GM18868 (cell line): ENCODE results near the gene CTCF.

Experiments used
- ATAC-seq: cut with Tn5 transposase; IDR thresholded peaks from one replicate; pipeline ENCODE4 v1.9.1; 2021; ENCODE audit warnings: mild to moderate bottlenecking, moderate library complexity; ENCODE audit not compliant: unreplicated experiment

CTCF gene

DNA sequence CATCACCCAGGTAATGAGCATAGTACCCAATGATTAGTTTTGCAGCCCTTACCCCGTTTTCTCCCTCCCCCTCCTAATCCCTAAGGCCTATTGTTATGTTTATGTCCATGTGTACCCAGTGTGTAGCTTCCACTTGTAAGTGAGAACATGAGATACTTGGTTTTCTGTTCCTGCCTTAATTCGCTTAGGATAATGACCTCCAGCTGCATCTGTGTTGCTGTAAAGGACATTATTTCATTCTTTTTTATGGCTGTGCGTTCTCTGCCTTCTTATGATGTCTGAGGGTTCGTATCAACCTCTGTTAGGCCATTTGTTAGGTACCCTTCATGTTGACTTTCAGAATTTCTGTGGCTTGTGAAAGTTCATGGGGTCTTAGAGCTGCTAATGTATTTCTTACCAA is 31.0 kb downstream of the CTCF start:
- no peak for ATAC-seq

- no peak for ATAC-seq
These were observed 31.4 kb downstream of the CTCF start for GRCh38 chr16:67593701-67594100.

- no peak for ATAC-seq
These were observed 32.1 kb downstream of the CTCF start for GRCh38 chr16:67594256-67594915.

- no peak for ATAC-seq
These were observed 32.6 kb downstream of the CTCF start for GRCh38 chr16:67594956-67595355.

DNA sequence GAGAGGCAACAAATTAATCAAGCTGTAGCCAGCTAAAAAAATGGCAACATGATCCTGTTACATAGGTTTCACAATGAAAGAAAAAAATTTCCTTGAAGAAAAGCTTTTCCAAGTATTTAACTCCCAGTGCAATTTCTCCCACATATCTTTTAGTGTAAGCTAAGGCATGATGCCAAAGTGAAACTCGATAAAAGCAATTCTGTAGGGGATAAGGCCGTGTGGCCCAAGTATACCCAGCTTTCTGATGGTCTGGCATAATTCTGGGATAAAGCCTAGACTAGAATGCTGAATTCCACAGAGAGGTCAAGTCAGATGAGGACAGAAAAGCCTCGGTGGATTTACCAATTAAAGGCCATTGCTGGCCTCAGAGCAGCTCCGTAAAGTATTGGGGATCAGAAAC is 36.2 kb downstream of the CTCF start:
- no peak for ATAC-seq

DNA sequence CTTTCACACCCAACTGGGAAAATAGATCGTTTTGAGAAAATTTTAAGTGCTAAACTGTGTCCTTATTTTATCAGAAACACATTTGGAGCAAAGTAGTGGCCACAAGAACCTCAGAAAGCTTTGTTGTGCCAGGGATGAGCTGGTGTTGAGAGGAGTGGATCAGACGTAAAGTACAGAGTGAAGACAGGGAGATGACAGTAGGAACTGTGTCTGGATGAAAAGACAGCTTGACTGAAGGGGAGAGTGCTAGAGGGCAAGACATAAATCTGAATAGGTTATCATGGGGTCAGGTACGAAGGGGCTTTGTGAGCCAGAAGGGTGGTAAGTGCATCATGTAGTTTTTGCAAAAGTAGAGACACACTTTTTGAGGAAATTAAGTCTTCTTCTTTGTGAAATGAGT is 43.3 kb downstream of the CTCF start:
- no peak for ATAC-seq

DNA sequence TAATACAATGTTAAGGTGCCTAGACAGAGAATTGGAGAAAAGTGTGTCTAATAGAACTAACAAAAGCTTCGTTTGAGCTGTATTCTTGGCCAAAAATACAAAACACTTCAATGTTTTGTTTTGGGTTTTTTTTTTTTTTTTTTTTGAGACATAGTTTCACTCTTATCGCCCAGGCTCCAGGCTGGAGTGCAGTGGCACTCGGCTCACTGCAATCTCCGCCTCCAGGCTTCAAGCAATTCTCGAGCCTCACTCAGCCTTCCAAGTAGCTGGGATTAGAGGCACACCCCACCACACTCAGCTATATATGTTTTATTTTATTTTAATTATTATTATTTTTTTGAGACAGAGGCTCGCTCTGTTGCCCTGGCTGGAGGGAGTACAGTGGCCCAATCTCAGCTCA is 44.3 kb downstream of the CTCF start:
- no peak for ATAC-seq

GRCh38 chr16:67608364-67608763 is 46.0 kb downstream of the CTCF start:
- ATAC-seq: no peak

DNA sequence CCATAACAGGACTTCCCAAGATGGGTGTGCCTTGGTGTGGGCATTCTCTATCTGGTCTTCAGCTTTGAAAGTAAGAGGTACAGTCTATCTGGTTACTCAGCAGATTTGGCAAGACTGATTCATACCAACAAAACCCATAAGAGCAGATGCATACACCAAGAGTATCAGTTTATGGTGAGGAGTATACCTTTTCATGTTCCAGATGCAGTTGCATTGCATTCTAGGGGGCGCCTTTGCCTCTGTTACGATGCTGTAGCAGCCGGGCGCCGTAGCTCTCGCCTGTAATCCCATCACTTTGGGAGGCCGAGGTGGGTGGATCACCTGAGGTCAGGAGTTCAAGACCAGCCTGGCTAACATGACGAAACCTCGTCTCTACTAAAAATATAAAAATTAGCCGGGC is 51.5 kb downstream of the CTCF start:
- ATAC-seq: no peak

DNA sequence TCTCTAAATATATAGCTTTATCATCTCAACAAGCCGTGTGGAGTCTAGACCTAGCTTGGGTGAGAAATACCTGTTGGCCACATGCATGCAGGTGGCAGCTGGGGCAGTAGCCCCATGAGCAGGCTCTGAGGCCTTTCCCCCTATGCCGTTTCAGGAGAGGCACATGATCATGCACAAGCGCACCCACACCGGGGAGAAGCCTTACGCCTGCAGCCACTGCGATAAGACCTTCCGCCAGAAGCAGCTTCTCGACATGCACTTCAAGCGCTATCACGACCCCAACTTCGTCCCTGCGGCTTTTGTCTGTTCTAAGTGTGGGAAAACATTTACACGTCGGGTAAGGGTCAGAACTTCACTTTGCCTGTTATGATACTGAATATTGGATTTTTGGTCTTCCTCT is 65.9 kb downstream of the CTCF start:
- ATAC-seq: no peak

- ATAC-seq: no peak
These were observed 70.3 kb downstream of the CTCF start for GRCh38 chr16:67632415-67633172.

DNA sequence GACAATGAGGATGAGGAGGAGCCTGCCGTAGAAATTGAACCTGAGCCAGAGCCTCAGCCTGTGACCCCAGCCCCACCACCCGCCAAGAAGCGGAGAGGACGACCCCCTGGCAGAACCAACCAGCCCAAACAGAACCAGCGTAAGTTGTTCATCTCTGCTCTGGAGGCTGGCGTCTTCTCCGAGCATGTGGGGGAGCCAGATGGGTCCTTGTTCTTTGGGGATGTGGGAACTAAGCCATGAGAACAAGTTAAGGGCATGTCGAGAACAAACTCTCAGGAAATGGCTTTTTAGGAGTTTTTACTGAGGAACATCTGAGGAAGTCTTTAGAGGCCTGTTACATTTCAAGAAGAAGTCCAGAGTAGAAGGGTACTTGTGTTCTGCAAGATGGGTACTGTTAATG is 74.4 kb downstream of the CTCF start:
- no peak for ATAC-seq

GRCh38 chr16:67637625-67638024 is 75.3 kb downstream of the CTCF start:
- no peak for ATAC-seq

DNA sequence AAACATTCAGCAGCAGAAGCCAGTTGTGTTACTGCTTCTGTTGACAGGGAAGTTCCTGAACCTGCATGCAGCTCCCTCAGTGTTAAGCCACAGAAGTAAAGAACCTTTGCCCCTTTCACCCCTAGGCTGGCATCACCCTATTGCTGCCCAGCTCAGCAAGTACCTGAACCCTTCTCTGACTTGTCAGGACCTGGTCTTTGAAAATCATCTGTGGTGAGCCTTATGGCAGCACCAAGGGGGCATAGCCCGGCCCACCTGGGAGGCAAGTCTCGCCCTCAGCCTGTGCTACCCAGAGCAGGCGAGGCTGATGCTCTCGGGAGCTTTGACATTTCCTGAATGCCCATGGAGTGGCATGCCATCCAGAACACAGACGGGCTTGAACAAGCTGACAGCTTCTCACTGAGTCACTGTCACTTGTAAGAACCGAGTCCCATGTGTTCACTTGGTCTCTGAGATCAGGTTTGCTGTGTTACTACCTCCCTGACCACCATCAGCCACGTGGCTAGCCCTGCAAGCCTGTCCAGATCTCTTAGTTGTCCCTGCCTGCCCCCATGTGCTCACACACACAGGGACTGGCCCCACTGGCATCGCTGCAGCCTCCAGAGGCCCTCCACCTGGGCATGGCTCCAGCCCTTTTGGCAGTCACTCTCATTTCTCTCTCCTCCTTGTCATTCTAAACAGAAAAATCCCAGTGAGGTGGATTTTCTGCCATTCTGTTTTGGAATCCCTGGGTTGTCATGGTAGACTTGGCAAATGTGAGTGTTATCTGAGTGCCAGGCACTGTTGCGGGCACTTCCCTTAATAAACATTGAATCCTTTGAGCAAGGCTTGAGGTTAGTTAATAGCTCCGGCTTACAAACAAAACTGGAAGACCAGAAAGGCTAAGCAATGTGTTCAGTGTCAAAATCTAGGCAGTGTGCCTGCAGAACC is 79.7 kb downstream of the CTCF start:
- no peak for ATAC-seq

DNA sequence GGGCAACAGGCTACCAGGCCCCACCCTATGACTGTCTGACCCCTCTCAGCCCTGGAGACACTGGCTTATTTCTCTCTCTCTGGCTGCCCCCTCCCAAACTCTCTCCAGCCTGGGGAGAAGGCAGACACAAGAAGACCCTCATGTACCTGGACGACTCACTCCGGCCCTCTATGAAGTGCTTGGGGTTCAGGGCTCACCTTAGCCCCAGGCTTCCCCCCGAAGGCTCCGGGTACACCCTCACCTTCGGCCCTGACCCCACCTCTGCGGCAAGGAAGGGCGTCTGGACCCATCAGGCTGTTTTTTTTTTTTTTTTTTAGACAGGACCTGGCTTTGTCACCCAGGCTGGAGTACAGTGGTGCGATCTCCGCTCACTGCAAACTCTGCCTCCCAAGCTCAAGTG is 81.7 kb downstream of the CTCF start:
- ATAC-seq: no peak

GRCh38 chr16:67645397-67646121 is 83.2 kb downstream of the CTCF start:
- no peak for ATAC-seq

DNA sequence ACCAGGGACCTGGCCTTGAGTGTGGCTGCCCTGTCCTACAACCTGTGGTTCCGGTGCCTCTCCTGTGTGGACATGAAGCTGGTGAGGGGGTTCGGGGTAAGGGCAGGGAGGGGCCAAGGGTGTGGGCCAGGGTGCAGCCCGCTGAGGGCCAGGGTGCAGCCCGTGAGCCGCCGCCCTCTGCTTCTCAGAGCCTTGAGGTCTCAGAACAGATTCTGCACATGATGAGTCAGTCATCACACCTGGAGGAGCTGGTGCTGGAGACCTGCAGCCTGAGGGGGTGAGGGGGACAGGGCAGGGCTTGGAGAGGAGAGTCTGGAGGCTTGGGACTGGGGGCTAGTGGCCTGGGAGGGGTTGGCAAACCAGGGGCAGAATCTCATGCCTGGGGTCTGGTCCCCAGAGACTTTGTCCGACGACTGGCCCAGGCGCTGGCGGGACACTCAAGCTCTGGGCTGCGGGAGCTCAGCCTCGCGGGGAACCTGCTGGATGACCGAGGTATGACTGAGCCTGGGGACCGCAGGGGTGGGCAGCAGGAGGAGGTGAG is 84.9 kb downstream of the CTCF start:
- ATAC-seq: no peak

DNA sequence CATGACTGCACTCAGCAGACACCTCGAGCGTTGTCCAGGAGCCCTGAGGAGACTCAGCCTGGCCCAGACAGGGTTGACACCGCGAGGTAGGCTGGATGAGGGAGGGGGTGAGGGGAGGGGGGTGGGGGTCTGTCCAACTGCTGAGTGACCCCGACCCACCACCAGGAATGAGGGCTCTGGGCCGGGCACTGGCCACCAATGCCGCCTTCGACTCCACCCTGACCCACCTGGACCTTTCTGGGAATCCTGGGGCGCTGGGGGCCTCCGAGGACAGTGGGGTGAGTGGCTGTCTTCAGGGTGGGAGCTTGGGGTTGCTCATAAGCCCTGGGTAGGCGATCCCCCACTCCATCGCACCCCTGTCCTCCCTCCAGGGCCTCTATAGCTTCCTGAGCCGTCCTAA is 85.4 kb downstream of the CTCF start:
- no peak for ATAC-seq

DNA sequence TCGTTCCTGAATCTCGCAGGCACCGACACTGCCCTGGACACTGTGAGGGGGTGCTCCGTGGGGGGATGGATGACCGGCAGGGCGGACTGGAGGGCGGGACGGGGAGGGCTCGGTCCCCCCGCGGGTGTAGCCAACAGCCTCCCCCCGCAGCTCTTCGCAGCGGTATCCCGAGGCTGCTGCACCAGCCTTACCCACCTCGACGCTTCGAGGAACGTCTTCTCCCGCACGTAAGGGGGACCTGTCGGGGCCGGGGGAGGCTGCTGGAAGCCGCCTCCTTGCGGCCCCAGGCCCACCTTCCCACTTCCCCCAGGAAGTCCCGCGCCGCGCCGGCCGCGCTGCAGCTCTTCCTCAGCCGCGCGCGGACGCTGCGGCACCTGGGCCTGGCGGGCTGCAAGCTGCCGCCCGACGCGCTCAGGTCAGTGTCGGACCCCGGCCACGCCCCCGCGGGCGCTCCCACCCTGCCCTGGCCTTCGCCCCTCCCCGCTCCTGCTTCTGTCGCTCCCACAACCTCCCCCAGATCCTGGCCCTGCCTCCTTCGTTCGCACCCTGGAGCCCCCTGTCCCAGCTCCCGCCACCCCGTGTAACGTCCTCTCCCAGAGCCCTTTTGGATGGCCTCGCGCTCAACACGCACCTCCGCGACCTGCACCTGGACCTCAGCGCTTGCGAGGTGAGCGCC is 85.9 kb downstream of the CTCF start:
- ATAC-seq: no peak

GRCh38 chr16:67648764-67649407 is 86.6 kb downstream of the CTCF start:
- no peak for ATAC-seq
